ENCODE data around the gene HOMEZ.
"Not testable (repeated sequence)": the region's sequence is repeated elsewhere in the genome, so short reads cannot be mapped to it uniquely, and the experiment has no call there.

Gene HOMEZ

GRCh38 chr14:23299211-23299957 lies 13.5 kb upstream of the HOMEZ start:
- no peak overlapping the region for H3K4me3 Mint-ChIP-seq
- no peaks in the 10 kb centered on the region for H3K27me3 Mint-ChIP-seq
- no peak overlapping the region for H3K27ac Mint-ChIP-seq
- peaks cover 2% of the 10 kb centered on the region for H3K36me3 Mint-ChIP-seq
- H3K9me3 Mint-ChIP-seq: no peaks in the 10 kb centered on the region
- H3K4me1 Mint-ChIP-seq: peaks cover 40% of the 10 kb centered on the region

- Mint-ChIP-seq H3K27me3 (no peaks in the 10 kb centered on the region), H3K27ac (no peak overlapping the region), H3K36me3 (peaks cover 2% of the 10 kb centered on the region), H3K4me1 (peaks cover 37% of the 10 kb centered on the region), H3K4me3 (no peak overlapping the region), H3K9me3 (no peaks in the 10 kb centered on the region)
Observed at GRCh38 chr14:23297611-23298277, 11.8 kb upstream of the HOMEZ start.

GRCh38 chr14:23297096-23297495 lies 11.2 kb upstream of the HOMEZ start:
- Mint-ChIP-seq H3K4me3 (no peak overlapping the region), H3K36me3 (peaks cover 2% of the 10 kb centered on the region), H3K27ac (no peak overlapping the region), H3K9me3 (no peaks in the 10 kb centered on the region), H3K27me3 (no peaks in the 10 kb centered on the region), H3K4me1 (peaks cover 34% of the 10 kb centered on the region)

- Mint-ChIP-seq H3K9me3 (no peaks in the 10 kb centered on the region), H3K27ac (no peak overlapping the region), H3K27me3 (no peaks in the 10 kb centered on the region), H3K4me1 (peaks cover 34% of the 10 kb centered on the region), H3K36me3 (peaks cover 2% of the 10 kb centered on the region), H3K4me3 (no peak overlapping the region)
Observed at GRCh38 chr14:23296012-23296777, 10.3 kb upstream of the HOMEZ start.

GRCh38 chr14:23294734-23295561 lies 9.0 kb upstream of the HOMEZ start:
- H3K4me3 Mint-ChIP-seq: peak overlapping the region; percentile 6
- no peaks in the 10 kb centered on the region for H3K9me3 Mint-ChIP-seq
- H3K27ac Mint-ChIP-seq: peak overlapping the region; percentile 59
- peaks cover 2% of the 10 kb centered on the region for H3K36me3 Mint-ChIP-seq
- H3K4me1 Mint-ChIP-seq: peaks cover 27% of the 10 kb centered on the region
- H3K27me3 Mint-ChIP-seq: no peaks in the 10 kb centered on the region

GRCh38 chr14:23286902-23287479 lies 1.1 kb upstream of the HOMEZ start:
- peak overlapping the region; percentile 94 for H3K27ac Mint-ChIP-seq

GRCh38 chr14:23285530-23286019 lies 357 bp downstream of the HOMEZ start:
- H3K36me3 Mint-ChIP-seq: peaks cover 3% of the 10 kb centered on the region
- H3K4me3 Mint-ChIP-seq: peak overlapping the region; percentile 99
- no peaks in the 10 kb centered on the region for H3K9me3 Mint-ChIP-seq
- peak overlapping the region; percentile 98 for H3K27ac Mint-ChIP-seq
- no peaks in the 10 kb centered on the region for H3K27me3 Mint-ChIP-seq
- H3K4me1 Mint-ChIP-seq: peaks cover 32% of the 10 kb centered on the region

More at GRCh38 chr14:23286902-23287479, 1.1 kb upstream of the HOMEZ start:
- peaks cover 32% of the 10 kb centered on the region for H3K4me1 Mint-ChIP-seq
- H3K27me3 Mint-ChIP-seq: no peaks in the 10 kb centered on the region
- H3K36me3 Mint-ChIP-seq: peaks cover 3% of the 10 kb centered on the region
- peak overlapping the region; percentile 99 for H3K4me3 Mint-ChIP-seq
- no peaks in the 10 kb centered on the region for H3K9me3 Mint-ChIP-seq

DNA sequence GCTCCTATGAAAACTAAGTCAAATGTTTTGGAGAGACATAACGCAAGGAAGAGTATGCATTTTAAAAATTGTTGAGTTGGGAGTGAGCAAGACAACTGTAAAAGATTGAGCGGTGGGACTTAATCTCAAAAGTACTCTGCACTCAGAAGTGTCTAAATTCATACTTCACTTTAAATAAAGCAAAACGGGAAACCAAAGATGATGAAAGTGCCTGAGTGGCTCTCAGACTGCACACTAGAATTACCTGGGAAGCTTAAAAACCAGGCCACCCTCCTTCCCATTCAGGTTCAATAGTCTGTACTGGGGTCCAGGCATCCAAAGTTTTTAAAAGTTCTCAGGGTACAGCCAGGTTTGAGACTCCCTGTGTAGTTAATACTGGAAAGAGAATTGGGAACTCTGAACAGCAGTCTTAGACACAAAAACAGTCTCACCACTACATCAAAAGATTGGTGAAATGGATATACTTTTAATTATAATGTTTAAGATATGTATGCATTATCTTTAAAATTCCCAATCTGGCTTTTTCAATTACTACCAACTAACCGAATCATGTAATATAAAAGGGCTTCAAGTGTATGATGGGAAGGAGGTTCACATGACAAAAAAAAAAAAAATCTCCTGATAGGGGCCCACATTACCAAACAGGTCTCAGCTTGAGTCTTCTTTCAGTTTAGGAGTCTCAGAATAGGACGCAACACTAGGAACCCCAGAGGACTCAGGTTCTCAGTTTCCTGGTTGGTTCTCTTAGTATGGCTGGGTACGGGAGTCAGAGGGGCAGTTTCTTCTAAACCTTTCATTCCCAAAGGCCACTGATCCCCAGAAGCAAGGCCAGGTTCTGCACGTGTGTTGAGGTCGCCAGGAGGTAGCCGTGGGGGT lies 1.0 kb downstream of the HOMEZ start:
- Mint-ChIP-seq H3K9me3 (no peaks in the 10 kb centered on the region), H3K36me3 (peaks cover 3% of the 10 kb centered on the region), H3K4me1 (peaks cover 32% of the 10 kb centered on the region), H3K27ac (peak overlapping the region; percentile 98), H3K27me3 (no peaks in the 10 kb centered on the region), H3K4me3 (peak overlapping the region; percentile 99)

DNA sequence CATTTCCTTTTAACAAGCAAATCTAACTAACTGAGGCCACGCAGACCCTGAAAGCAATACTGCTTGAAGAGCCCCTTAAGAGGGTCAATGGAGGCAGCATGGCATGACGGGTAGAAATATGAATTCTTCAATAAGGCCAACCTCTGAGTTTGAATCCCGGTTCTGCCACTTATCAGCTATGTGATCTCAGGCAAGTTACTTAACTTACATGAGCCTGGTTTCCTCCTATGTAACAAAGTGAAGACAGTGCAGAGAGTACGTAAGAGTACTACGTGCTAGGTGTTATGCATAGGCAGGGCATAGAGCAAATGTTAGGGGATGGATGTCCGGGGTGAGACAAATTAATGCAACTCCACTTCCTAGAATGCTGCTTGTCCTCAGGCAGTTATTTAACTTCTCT lies 4.7 kb downstream of the HOMEZ start:
- no peak overlapping the region for H3K27ac Mint-ChIP-seq
- no peaks in the 10 kb centered on the region for H3K9me3 Mint-ChIP-seq
- H3K36me3 Mint-ChIP-seq: peaks cover 4% of the 10 kb centered on the region
- H3K4me1 Mint-ChIP-seq: peaks cover 24% of the 10 kb centered on the region
- no peak overlapping the region for H3K4me3 Mint-ChIP-seq
- no peaks in the 10 kb centered on the region for H3K27me3 Mint-ChIP-seq

GRCh38 chr14:23277928-23278327 lies 8.0 kb downstream of the HOMEZ start:
- not testable (repeated sequence) for H3K4me1 Mint-ChIP-seq, H3K27ac Mint-ChIP-seq, H3K27me3 Mint-ChIP-seq, H3K4me3 Mint-ChIP-seq, H3K36me3 Mint-ChIP-seq, H3K9me3 Mint-ChIP-seq

- Mint-ChIP-seq H3K27ac (no peak overlapping the region), H3K27me3 (no peaks in the 10 kb centered on the region), H3K9me3 (no peaks in the 10 kb centered on the region), H3K4me1 (no peaks in the 10 kb centered on the region), H3K4me3 (no peak overlapping the region), H3K36me3 (peaks cover 4% of the 10 kb centered on the region)
Observed at GRCh38 chr14:23277189-23277588, 8.7 kb downstream of the HOMEZ start.

- Mint-ChIP-seq H3K27me3 (no peaks in the 10 kb centered on the region), H3K4me1 (no peaks in the 10 kb centered on the region), H3K27ac (no peak overlapping the region), H3K9me3 (no peaks in the 10 kb centered on the region), H3K36me3 (peaks cover 4% of the 10 kb centered on the region), H3K4me3 (no peak overlapping the region)
Observed at GRCh38 chr14:23275412-23275811, 10.5 kb downstream of the HOMEZ start.

DNA sequence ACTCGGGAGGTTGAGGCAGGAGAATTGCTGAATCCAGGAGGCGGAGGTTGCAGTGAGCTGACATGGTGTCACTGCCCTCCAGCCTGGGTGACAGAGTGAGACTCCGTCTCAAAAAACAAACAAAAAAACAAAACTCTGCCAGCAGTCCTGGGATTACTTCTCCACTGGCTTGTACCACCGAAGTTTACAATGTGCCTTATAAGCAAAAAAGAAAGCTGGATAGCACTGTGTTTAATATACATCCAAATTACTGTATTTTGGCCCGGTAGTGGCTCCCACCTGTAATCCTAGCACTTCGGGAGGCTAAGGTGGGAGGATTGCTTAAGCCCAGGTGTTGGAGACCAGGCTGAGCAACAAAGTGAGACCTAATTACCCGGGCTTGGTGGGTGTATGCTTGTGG lies 16.7 kb downstream of the HOMEZ start:
- no peak overlapping the region for H3K4me3 Mint-ChIP-seq
- H3K27me3 Mint-ChIP-seq: peaks cover 5% of the 10 kb centered on the region
- H3K36me3 Mint-ChIP-seq: no peaks in the 10 kb centered on the region
- H3K9me3 Mint-ChIP-seq: no peaks in the 10 kb centered on the region
- H3K27ac Mint-ChIP-seq: no peak overlapping the region
- no peaks in the 10 kb centered on the region for H3K4me1 Mint-ChIP-seq

DNA sequence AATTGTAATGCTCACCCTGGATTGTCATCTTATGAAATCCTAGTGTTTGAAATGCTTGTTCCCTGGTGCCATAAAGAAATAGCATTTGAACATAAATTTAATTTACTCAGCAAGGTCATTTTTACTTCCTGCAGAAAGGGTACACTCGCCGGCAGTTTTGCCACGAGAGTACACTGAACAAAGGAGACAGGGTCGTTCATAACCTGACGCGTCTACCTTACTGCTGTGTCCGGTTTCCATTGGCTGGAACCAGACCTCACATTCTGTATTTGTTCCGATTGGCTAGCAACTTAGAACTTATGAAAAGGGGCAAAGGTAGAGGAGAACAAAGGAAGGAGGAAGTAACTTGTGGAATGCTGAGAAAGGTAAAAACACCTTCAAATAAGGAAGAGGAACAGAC lies 25.1 kb downstream of the HOMEZ start:
- H3K4me1 Mint-ChIP-seq, H3K9me3 Mint-ChIP-seq, H3K27ac Mint-ChIP-seq, H3K4me3 Mint-ChIP-seq, H3K36me3 Mint-ChIP-seq: not testable (repeated sequence)
- peaks cover 15% of the 10 kb centered on the region for H3K27me3 Mint-ChIP-seq
